HCT116 (cell line): ENCODE data around the gene KANK3. TPM values are rescaled to one million over a fixed set of nuclear protein-coding genes. Genes with fewer than 3 reads are reported as not detected.

Experiments
- ATAC-seq: fragments of 200-7000 bp; cut with Tn5 transposase; 2 replicates; pipeline ENCODE4 v1.9.1; 2020; ENCODE audit warnings: mild to moderate bottlenecking, moderate library complexity
- BruUV-seq: library from RNA; stranded (reverse); fragments of 400-500 nt; replicated peaks from 2 replicates; lab custom pipeline; 2021; lab: Mats Ljungman, UMichigan
- CTCF ChIA-PET: fragments of 300-600 bp; sonication (Branson Sonifier 250); formaldehyde crosslinking; loops from one replicate; lab custom pipeline; 2021; ENCODE audit warnings: antibody characterized with exemption; lab: Charles Lee
- POLR2A ChIA-PET: fragments of 300-600, 350-600 bp; sonication (Branson Sonifier 250); formaldehyde crosslinking; loops from one replicate; lab custom pipeline; 2021; ENCODE audit warnings: antibody characterized with exemption; lab: Charles Lee
- RAD21 ChIA-PET, 2 experiments: fragments of 300-600 bp; sonication (Branson Sonifier 250); formaldehyde crosslinking; loops; one replicate each; lab custom pipeline; 2023; ENCODE audit warnings: low total read pairs in 2 of 2; ENCODE audit not compliant: uncharacterized antibody in 2 of 2, unreplicated experiment in 2 of 2, low non-redundant PET in 1 of 2; lab: Charles Lee
- DNase-seq: peaks from one replicate; pipeline ENCODE4 v3.0.0-alpha.2; 2010; ENCODE audit warnings: low read depth, low spot score
- H2AFZ ChIP-seq: fragments of 200-600 bp; shearing (Covaris generic), sonication (generic); 2 replicates; pipeline ENCODE4 v1.6.1; 2017; ENCODE audit warnings: low read depth, mixed run types, mixed read lengths, antibody characterized with exemption, low read length; ENCODE audit not compliant: poor library complexity, severe bottlenecking
- H3K27ac ChIP-seq: 2 replicates; pipeline ENCODE4 v1.5.1; 2012; ENCODE audit warnings: low read depth, low read length
- H3K27me3 ChIP-seq: fragments of 200-600 bp; sonication (generic); 2 replicates; pipeline ENCODE4 v1.6.1; 2016; ENCODE audit warnings: mixed run types, low read length, mixed read lengths; ENCODE audit not compliant: insufficient read depth
- H3K36me3 ChIP-seq, 2 experiments: fragments of 200-500 bp in 1 of 2; fragments of 200-600 bp in 1 of 2; sonication (Bioruptor generic) in 1 of 2; sonication (generic) in 1 of 2; 2 replicates each; pipeline versions ENCODE4 v1.5.1 to v1.6.1; 2014 to 2016; ENCODE audit warnings: low read length in 2 of 2, inconsistent platforms in 1 of 2, mixed read lengths in 1 of 2, mixed run types in 1 of 2; ENCODE audit not compliant: insufficient read depth in 2 of 2, control insufficient read depth in 1 of 2
- H3K4me1 ChIP-seq, 2 experiments: fragments of 200-600 bp in 1 of 2; sonication (generic) in 1 of 2; 2 replicates each; pipeline versions ENCODE4 v1.5.1 to v1.6.1; 2012 to 2017; ENCODE audit warnings: low read length in 2 of 2, inconsistent platforms in 1 of 2, mild to moderate bottlenecking in 1 of 2, mixed read lengths in 1 of 2, mixed run types in 1 of 2, moderate library complexity in 1 of 2; ENCODE audit not compliant: insufficient read depth in 2 of 2, control insufficient read depth in 1 of 2
- H3K4me2 ChIP-seq: fragments of 200-600 bp; sonication (generic); 2 replicates; pipeline ENCODE4 v1.6.1; 2017; ENCODE audit warnings: mixed run types, low read length, mixed read lengths
- H3K4me3 ChIP-seq, 2 experiments: fragments of 200-600 bp in 1 of 2; sonication (generic) in 1 of 2; replicated peaks in 1 of 2; 2 replicates each; pipeline ENCODE4 v1.5.1; 2011 to 2016; ENCODE audit warnings: low read length in 2 of 2, control low read depth in 1 of 2, low read depth in 1 of 2, mild to moderate bottlenecking in 1 of 2, mixed read lengths in 1 of 2, mixed run types in 1 of 2
- H3K79me2 ChIP-seq: fragments of 200-600 bp; sonication (generic); 2 replicates; pipeline ENCODE4 v1.6.1; 2017; ENCODE audit warnings: mild to moderate bottlenecking, mixed run types, low read length, moderate library complexity, mixed read lengths; ENCODE audit not compliant: insufficient read depth
- H3K9ac ChIP-seq: fragments of 200-600 bp; sonication (generic); 2 replicates; pipeline ENCODE4 v1.6.1; 2016; ENCODE audit warnings: low read length, mixed read lengths
- H3K9me2 ChIP-seq: fragments of 200-600 bp; sonication (generic), shearing (Covaris generic); 2 replicates; pipeline ENCODE4 v1.6.1; 2017; ENCODE audit warnings: mixed run types, mild to moderate bottlenecking, moderate library complexity; ENCODE audit not compliant: insufficient read depth
- H3K9me3 ChIP-seq, 2 experiments: fragments of 200-500 bp in 1 of 2; fragments of 200-600 bp in 1 of 2; sonication (Bioruptor generic) in 1 of 2; sonication (generic) in 1 of 2; 2 replicates each; pipeline ENCODE4 v1.6.1; 2014 to 2017; ENCODE audit warnings: low read length in 2 of 2, mixed read lengths in 2 of 2, inconsistent platforms in 1 of 2, low read depth in 1 of 2, mild to moderate bottlenecking in 1 of 2, mixed run types in 1 of 2, moderate library complexity in 1 of 2; ENCODE audit not compliant: control insufficient read depth in 1 of 2, insufficient read depth in 1 of 2
- H4K20me1 ChIP-seq: fragments of 200-600 bp; sonication (generic), shearing (Covaris generic); 2 replicates; pipeline ENCODE4 v1.6.1; 2017; ENCODE audit warnings: mixed run types, mild to moderate bottlenecking, moderate library complexity; ENCODE audit not compliant: insufficient read depth
- ATF3 ChIP-seq: IDR thresholded peaks from 2 replicates; pipeline ENCODE4 v1.6.1; 2012
- CBX3 ChIP-seq: IDR thresholded peaks from 2 replicates; pipeline ENCODE4 v1.6.1; 2012; ENCODE audit warnings: low read depth
- CEBPB ChIP-seq: IDR thresholded peaks from 2 replicates; pipeline ENCODE4 v1.6.1; 2012; ENCODE audit warnings: low read depth
- CTCF ChIP-seq, 3 experiments: fragments of 200-600 bp in 1 of 3; sonication (generic) in 1 of 3; IDR thresholded peaks in 2 of 3; conservative IDR thresholded peaks in 1 of 3; 2 replicates each; pipeline ENCODE4 v1.5.1; 2012 to 2017; ENCODE audit warnings: low read depth in 2 of 3, low read length in 2 of 3, antibody characterized with exemption in 1 of 3, borderline replicate concordance in 1 of 3, control low read depth in 1 of 3, mild to moderate bottlenecking in 1 of 3, mixed read lengths in 1 of 3, mixed run types in 1 of 3, moderate library complexity in 1 of 3; ENCODE audit not compliant: insufficient read depth in 1 of 3
- EGR1 ChIP-seq: IDR thresholded peaks from 2 replicates; pipeline ENCODE4 v1.6.1; 2012; ENCODE audit warnings: low read depth
- EZH2 ChIP-seq: fragments of 200-600 bp; sonication (generic); IDR thresholded peaks from 2 replicates; pipeline ENCODE4 v1.6.1; 2017; ENCODE audit warnings: antibody characterized with exemption, mixed run types
- EZH2phosphoT487 ChIP-seq: fragments of 200-600 bp; IDR thresholded peaks from 2 replicates; pipeline ENCODE4 v1.6.1; 2018; ENCODE audit warnings: antibody characterized with exemption, borderline replicate concordance
- JUND ChIP-seq: IDR thresholded peaks from 2 replicates; pipeline ENCODE4 v1.6.1; 2012
- MAX ChIP-seq: IDR thresholded peaks from 2 replicates; pipeline ENCODE4 v1.6.1; 2012
- POLR2A ChIP-seq: IDR thresholded peaks from 2 replicates; pipeline ENCODE4 v1.7.0; 2011; ENCODE audit warnings: borderline replicate concordance; ENCODE audit not compliant: insufficient read depth, insufficient read length; ENCODE audit errors: extremely low read depth
- RAD21 ChIP-seq: IDR thresholded peaks from 2 replicates; pipeline ENCODE4 v1.6.1; 2012; ENCODE audit warnings: low read depth, mild to moderate bottlenecking
- REST ChIP-seq: IDR thresholded peaks from 2 replicates; pipeline ENCODE4 v1.6.1; 2012; ENCODE audit warnings: low read depth
- SP1 ChIP-seq: IDR thresholded peaks from 2 replicates; pipeline ENCODE4 v1.6.1; 2012; ENCODE audit warnings: low read depth
- SRF ChIP-seq: IDR thresholded peaks from 2 replicates; pipeline ENCODE4 v1.6.1; 2012; ENCODE audit warnings: low read depth
- TCF7L2 ChIP-seq: IDR thresholded peaks from 2 replicates; pipeline ENCODE4 v1.7.0; 2011; ENCODE audit warnings: borderline replicate concordance, inconsistent platforms; ENCODE audit not compliant: insufficient read depth, insufficient read length; ENCODE audit errors: extremely low read depth
- YY1 ChIP-seq: IDR thresholded peaks from 2 replicates; pipeline ENCODE4 v1.6.1; 2011; ENCODE audit warnings: low read length, low read depth, moderate library complexity, mild to moderate bottlenecking; ENCODE audit not compliant: insufficient replicate concordance; ENCODE audit errors: extremely low read depth
- ZFX ChIP-seq: fragments of 450-650 bp; IDR thresholded peaks from 2 replicates; pipeline ENCODE4 v1.6.1; 2017
- ZNF274 ChIP-seq: fragments of 200-500 bp; sonication (Bioruptor generic); IDR thresholded peaks from 2 replicates; pipeline ENCODE4 v1.6.1; 2014; ENCODE audit warnings: mild to moderate bottlenecking, low read depth, low read length, inconsistent platforms
- intact Hi-C: fragments of 100-400 bp; cut with micrococcal nuclease; formaldehyde crosslinking; loops from 2 replicates; pipeline ENCODE4 v1.10.0; 2022
- total RNA-seq: library from RNA; stranded (reverse); gene quantifications from one replicate; pipeline ENCODE4 v1.2.1, GENCODE V29; 2021; ENCODE audit not compliant: unreplicated experiment

Gene KANK3
- total RNA-seq, 1 experiment from 2014 or later: 21.7 TPM

- no peak for DNase-seq
- Histone ChIP-seq H3K27me3 (no peaks in the 10 kb centered on the region), H3K4me2 (no peak overlapping the region), H3K27ac (no peak overlapping the region), H3K4me1 (peaks cover 25 to 48% of the 10 kb centered on the region in 2 experiments), H3K9me3 (no peaks in the 10 kb centered on the region), H3K36me3 (no peaks in the 10 kb centered on the region), H3K9me2 (no peaks in the 10 kb centered on the region)
- RAD21 ChIA-PET: no interaction called here
- no peak for TF ChIP-seq ATF3
- TF ChIP-seq EGR1: no peak
- TF ChIP-seq MAX: no peak
- no peak for TF ChIP-seq SP1
- TF ChIP-seq SRF: no peak
- no peak for TF ChIP-seq JUND
- TF ChIP-seq TCF7L2: no peak
- TF ChIP-seq REST: no peak
- no peak for TF ChIP-seq POLR2A
- no peak for TF ChIP-seq ZNF274
- TF ChIP-seq YY1: no peak
- TF ChIP-seq RAD21: no peak
- TF ChIP-seq CTCF (IDR thresholded peaks at IDR 0.05 in 2 of 3, conservative IDR thresholded peaks at IDR 0.05 in 1 of 3; ENCODE audit: borderline replicate concordance in 1 of 3, insufficient read depth in 1 of 3, low read depth in 2 of 3, low read length in 2 of 3): no peak
- TF ChIP-seq CEBPB: no peak
- no peak for TF ChIP-seq CBX3
- TF ChIP-seq EZH2: no peak
- no peak for TF ChIP-seq ZFX
- no peak for TF ChIP-seq EZH2phosphoT487
- TF ChIP-seq, all 23 proteins: peak for 0
- CTCF ChIA-PET: interaction anchor here (0.7 to 4.0 kb wide), 3 partner anchors 11 to 992 kb away, joined by 4 to 20 read pairs (median 14); partner anchors contain the start of gene ANGPTL4
- no peak for ATAC-seq
- no peak overlapping the region for H3K9ac ChIP-seq
- POLR2A ChIA-PET: interaction anchor here (0.7 to 1.2 kb wide), 2 partner anchors 9 to 15 kb away, joined by 3 to 4 read pairs; partner anchors contain the start of gene KANK3
- H4K20me1 ChIP-seq: no peaks in the 10 kb centered on the region
- H2AFZ ChIP-seq: no peak overlapping the region
- BruUV-seq: no TSS peak
- intact Hi-C loops: loop anchor here (5.0 to 10.0 kb wide), 3 partner anchors 60 to 225 kb away; partner anchors contain the start of genes HNRNPM, MARCHF2 and MYO1F
- no peaks in the 10 kb centered on the region for H3K79me2 ChIP-seq
- no peak overlapping the region for H3K4me3 ChIP-seq
Measured at GRCh38 chr19:8352134-8352827, 9.2 kb upstream of the KANK3 start.
